ENCODE results near the gene RAB7A. TPM values are rescaled to one million over a fixed set of nuclear protein-coding genes. Genes with fewer than 3 reads are reported as not detected.
"Not testable (repeated sequence)": the region's sequence is repeated elsewhere in the genome, so short reads cannot be mapped to it uniquely, and the experiment has no call there.

The RAB7A gene
- total RNA-seq, 1 donor from 2014 or later = 155 TPM

DNA sequence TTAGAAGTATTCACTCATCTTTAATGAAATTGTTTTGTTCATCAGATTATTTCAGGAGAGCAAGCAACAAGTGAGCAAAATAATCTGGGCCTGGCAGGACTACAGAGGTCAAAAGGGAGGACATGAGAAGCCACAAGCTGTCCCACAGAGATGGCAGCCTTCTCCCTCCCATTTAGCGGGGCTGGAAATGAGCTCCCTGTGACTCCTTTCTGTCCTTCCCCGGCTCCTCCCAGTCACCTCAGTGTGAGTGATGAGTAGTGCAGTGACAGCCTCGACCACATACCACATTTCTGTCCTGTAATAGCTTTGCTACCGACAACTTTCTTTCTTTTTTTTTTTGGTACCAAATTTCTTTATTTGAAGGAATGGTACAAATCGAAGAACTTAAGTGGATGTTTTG is 38.0 kb downstream of the RAB7A start:
- no peaks in the 10 kb centered on the region for H3K9me3 Mint-ChIP-seq (ENCODE audit: unreplicated experiment)
- no peak overlapping the region for H3K27ac Mint-ChIP-seq (ENCODE audit: unreplicated experiment)
- TF ChIP-seq, protein P1, sequence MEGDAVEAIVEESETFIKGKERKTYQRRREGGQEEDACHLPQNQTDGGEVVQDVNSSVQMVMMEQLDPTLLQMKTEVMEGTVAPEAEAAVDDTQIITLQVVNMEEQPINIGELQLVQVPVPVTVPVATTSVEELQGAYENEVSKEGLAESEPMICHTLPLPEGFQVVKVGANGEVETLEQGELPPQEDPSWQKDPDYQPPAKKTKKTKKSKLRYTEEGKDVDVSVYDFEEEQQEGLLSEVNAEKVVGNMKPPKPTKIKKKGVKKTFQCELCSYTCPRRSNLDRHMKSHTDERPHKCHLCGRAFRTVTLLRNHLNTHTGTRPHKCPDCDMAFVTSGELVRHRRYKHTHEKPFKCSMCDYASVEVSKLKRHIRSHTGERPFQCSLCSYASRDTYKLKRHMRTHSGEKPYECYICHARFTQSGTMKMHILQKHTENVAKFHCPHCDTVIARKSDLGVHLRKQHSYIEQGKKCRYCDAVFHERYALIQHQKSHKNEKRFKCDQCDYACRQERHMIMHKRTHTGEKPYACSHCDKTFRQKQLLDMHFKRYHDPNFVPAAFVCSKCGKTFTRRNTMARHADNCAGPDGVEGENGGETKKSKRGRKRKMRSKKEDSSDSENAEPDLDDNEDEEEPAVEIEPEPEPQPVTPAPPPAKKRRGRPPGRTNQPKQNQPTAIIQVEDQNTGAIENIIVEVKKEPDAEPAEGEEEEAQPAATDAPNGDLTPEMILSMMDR (IDR thresholded peaks at IDR 0.05; ENCODE audit: unreplicated experiment) = no peak
- H3K4me1 Mint-ChIP-seq (ENCODE audit: unreplicated experiment) = peaks cover 28% of the 10 kb centered on the region
- no peaks in the 10 kb centered on the region for H3K27me3 Mint-ChIP-seq (ENCODE audit: unreplicated experiment)
- peaks cover 8% of the 10 kb centered on the region for H3K36me3 Mint-ChIP-seq (ENCODE audit: low read depth, unreplicated experiment)
- no peak for DNase-seq (ENCODE audit: low spot score)
- H3K4me3 Mint-ChIP-seq (ENCODE audit: unreplicated experiment) = no peak overlapping the region

DNA sequence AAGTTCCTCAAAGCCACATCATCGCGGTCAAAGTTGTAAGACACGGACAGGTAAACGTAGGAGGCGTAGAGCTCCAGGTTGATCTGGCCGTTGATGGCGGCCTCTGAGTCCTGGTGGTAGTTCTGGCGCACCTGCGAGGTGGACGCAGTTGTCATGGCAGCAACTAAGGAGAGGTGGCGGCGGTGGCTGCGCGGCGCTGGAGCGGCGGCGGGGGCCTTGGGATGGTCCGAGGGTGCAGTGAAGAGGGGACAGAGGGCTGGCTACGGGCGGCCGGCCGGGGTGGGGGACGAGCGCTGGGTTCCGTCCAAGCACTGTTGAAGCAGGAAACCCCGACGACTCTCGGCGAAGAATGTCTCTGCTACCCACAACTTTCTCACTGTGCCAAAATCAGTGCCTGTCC is 38.9 kb downstream of the RAB7A start:
- TF ChIP-seq, protein P1 (IDR thresholded peaks at IDR 0.05; ENCODE audit: unreplicated experiment) = no peak
- Mint-ChIP-seq H3K27ac (ENCODE audit: unreplicated experiment) (no peak overlapping the region), H3K4me3 (ENCODE audit: unreplicated experiment) (no peak overlapping the region), H3K9me3 (ENCODE audit: unreplicated experiment) (no peaks in the 10 kb centered on the region), H3K4me1 (ENCODE audit: unreplicated experiment) (peaks cover 23% of the 10 kb centered on the region), H3K27me3 (ENCODE audit: unreplicated experiment) (no peaks in the 10 kb centered on the region), H3K36me3 (ENCODE audit: low read depth, unreplicated experiment) (peaks cover 8% of the 10 kb centered on the region)
- DNase-seq (ENCODE audit: low spot score) = no peak

DNA sequence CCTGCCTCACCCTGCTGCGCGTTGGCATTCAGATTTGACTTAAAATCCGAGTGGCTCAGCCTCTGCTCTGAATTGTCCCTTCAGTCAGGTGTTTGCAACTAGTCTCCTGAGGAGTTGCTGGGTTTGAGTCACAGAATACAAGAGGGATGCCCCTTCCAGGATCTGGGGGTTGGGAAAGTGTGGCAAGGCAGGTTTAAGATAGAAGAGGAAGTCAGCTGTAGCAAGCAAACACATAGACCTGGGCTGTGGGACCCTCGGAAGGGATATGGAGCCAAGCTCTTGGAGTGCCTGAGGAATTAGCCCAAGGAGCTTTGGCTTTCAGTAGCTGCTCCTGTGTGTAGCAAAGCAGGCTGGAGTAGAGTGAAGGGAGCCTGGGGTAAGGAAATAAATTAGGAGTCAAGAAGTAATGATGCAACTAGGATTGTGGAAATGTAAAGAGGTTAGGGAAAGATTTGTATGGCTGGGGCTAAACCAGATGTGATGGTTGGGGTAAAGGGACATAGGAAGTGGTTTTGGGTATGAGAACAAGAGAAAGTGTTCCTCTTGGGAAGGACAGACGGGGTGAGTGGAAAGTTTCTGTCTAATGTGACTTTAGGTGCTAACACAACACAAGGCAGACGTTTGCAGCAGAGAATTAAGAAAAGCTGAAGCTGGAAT is 41.2 kb downstream of the RAB7A start:
- Mint-ChIP-seq H3K9me3 (ENCODE audit: unreplicated experiment) (no peaks in the 10 kb centered on the region), H3K27ac (ENCODE audit: unreplicated experiment) (no peak overlapping the region), H3K36me3 (ENCODE audit: low read depth, unreplicated experiment) (peaks cover 8% of the 10 kb centered on the region), H3K27me3 (ENCODE audit: unreplicated experiment) (no peaks in the 10 kb centered on the region), H3K4me3 (ENCODE audit: unreplicated experiment) (no peak overlapping the region), H3K4me1 (ENCODE audit: unreplicated experiment) (peaks cover 11% of the 10 kb centered on the region)
- no peak for DNase-seq (ENCODE audit: low spot score)
- TF ChIP-seq, protein P1 (IDR thresholded peaks at IDR 0.05; ENCODE audit: unreplicated experiment) = no peak

GRCh38 chr3:128768471-128768870 is 42.5 kb downstream of the RAB7A start:
- H3K27ac Mint-ChIP-seq (ENCODE audit: unreplicated experiment) = no peak overlapping the region
- peaks cover 13% of the 10 kb centered on the region for H3K36me3 Mint-ChIP-seq (ENCODE audit: low read depth, unreplicated experiment)
- no peak overlapping the region for H3K4me3 Mint-ChIP-seq (ENCODE audit: unreplicated experiment)
- H3K4me1 Mint-ChIP-seq (ENCODE audit: unreplicated experiment) = peaks cover 11% of the 10 kb centered on the region
- no peaks in the 10 kb centered on the region for H3K27me3 Mint-ChIP-seq (ENCODE audit: unreplicated experiment)
- TF ChIP-seq, protein P1 (IDR thresholded peaks at IDR 0.05; ENCODE audit: unreplicated experiment) = no peak
- DNase-seq (ENCODE audit: low spot score) = no peak
- no peaks in the 10 kb centered on the region for H3K9me3 Mint-ChIP-seq (ENCODE audit: unreplicated experiment)

GRCh38 chr3:128770387-128770786 is 44.4 kb downstream of the RAB7A start:
- no peak for DNase-seq (ENCODE audit: low spot score)
- Mint-ChIP-seq H3K4me1 (ENCODE audit: unreplicated experiment) (peaks cover 11% of the 10 kb centered on the region), H3K9me3 (ENCODE audit: unreplicated experiment) (no peaks in the 10 kb centered on the region), H3K27me3 (ENCODE audit: unreplicated experiment) (no peaks in the 10 kb centered on the region), H3K27ac (ENCODE audit: unreplicated experiment) (no peak overlapping the region), H3K36me3 (ENCODE audit: low read depth, unreplicated experiment) (peaks cover 8% of the 10 kb centered on the region), H3K4me3 (ENCODE audit: unreplicated experiment) (no peak overlapping the region)
- TF ChIP-seq, protein P1 (IDR thresholded peaks at IDR 0.05; ENCODE audit: unreplicated experiment) = no peak

- not testable (repeated sequence) for DNase-seq (ENCODE audit: low spot score); H3K9me3 Mint-ChIP-seq (ENCODE audit: unreplicated experiment); H3K4me1 Mint-ChIP-seq (ENCODE audit: unreplicated experiment); H3K27ac Mint-ChIP-seq (ENCODE audit: unreplicated experiment); H3K4me3 Mint-ChIP-seq (ENCODE audit: unreplicated experiment); H3K27me3 Mint-ChIP-seq (ENCODE audit: unreplicated experiment)
- peaks cover 11% of the 10 kb centered on the region for H3K36me3 Mint-ChIP-seq (ENCODE audit: low read depth, unreplicated experiment)
Measured at GRCh38 chr3:128773189-128773588, 47.2 kb downstream of the RAB7A start.

DNA sequence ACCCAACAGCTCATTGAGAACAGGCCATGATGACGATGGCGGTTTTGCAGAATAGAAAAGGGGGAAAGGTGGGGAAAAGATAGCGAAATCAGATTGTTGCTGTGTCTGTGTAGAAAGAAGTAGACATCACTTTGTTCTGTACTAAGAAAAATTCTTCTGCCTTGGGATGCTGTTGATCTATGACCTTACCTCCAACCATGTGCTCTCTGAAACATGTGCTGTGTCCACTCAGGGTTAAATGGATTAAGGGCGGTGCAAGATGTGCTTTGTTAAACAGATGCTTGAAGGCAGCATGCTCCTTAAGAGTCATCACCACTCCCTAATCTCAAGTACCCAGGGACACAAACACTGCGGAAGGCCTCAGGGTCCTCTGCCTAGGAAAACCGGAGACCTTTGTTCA is 47.6 kb downstream of the RAB7A start:
- not testable (repeated sequence) for H3K4me3 Mint-ChIP-seq (ENCODE audit: unreplicated experiment); H3K4me1 Mint-ChIP-seq (ENCODE audit: unreplicated experiment); H3K27me3 Mint-ChIP-seq (ENCODE audit: unreplicated experiment); DNase-seq (ENCODE audit: low spot score); H3K9me3 Mint-ChIP-seq (ENCODE audit: unreplicated experiment); H3K27ac Mint-ChIP-seq (ENCODE audit: unreplicated experiment)
- peaks cover 11% of the 10 kb centered on the region for H3K36me3 Mint-ChIP-seq (ENCODE audit: low read depth, unreplicated experiment)

All from endothelial cell (in vitro differentiated cells).